Measurements from ENCODE around the gene BORCS8.
A peak's percentile ranks its signal among the peaks of the same experiment; 100 is the strongest.
"Not testable (repeated sequence)": the region's sequence is repeated elsewhere in the genome, so short reads cannot be mapped to it uniquely, and the experiment has no call there.

Gene BORCS8

GRCh38 chr19:19147344-19147743 is 44.6 kb downstream of the BORCS8 start:
- no peak for DNase-seq

GRCh38 chr19:19146865-19147264 is 45.1 kb downstream of the BORCS8 start:
- DNase-seq = no peak

GRCh38 chr19:19145684-19146608 is 46.0 kb downstream of the BORCS8 start:
- peak; percentile 21 for DNase-seq

DNA sequence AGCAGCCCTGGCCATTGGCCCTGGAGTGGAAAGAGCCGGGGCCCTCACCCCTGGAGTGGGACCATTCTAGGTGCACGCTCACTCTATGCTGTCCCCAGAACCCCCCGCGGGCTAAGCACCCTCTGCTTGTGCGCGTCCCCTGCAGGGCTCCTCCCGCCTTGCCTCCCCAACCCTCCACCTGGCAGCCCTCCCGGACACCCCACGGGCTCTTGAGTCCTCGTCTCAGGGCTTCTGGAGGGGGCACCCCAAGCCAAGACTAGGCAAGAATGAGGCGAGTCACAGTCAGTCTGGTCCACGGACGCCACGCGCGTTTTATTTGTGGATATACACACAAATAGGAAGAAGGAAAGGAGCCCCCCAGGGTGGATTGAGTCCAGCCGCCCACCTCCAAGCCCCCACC is 46.7 kb downstream of the BORCS8 start:
- DNase-seq = no peak

- no peak for DNase-seq
Measured at GRCh38 chr19:19142347-19142746, 49.6 kb downstream of the BORCS8 start.

DNA sequence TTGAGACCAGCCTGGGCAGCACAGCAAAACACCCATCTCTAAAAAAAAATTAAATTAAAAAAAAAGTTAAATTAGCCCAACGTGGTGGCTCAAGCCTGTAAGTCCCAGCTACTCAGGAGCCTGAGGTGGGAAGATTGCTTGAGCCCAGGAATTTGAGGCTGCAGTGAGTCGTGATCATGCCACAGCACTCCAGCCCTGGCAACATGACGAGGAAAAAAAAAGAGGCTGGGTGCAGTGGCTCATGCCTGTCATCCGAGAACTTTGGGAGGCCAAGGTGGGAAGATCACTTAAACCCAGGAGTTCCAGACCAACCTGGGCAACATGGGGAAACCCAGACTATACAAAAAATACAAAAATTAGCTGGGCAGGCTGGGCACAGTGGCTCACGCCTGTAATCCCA is 51.5 kb downstream of the BORCS8 start:
- DNase-seq = no peak

GRCh38 chr19:19139876-19140229 is 52.1 kb downstream of the BORCS8 start:
- DNase-seq = no peak

GRCh38 chr19:19138109-19138981 is 53.6 kb downstream of the BORCS8 start, which contains the start of gene TMEM161A:
Gene TMEM161A (minus strand): TSS chr19:19138478. CDS start chr19:19138428, 50 bp downstream.
- peak; percentile 52 for DNase-seq

DNA sequence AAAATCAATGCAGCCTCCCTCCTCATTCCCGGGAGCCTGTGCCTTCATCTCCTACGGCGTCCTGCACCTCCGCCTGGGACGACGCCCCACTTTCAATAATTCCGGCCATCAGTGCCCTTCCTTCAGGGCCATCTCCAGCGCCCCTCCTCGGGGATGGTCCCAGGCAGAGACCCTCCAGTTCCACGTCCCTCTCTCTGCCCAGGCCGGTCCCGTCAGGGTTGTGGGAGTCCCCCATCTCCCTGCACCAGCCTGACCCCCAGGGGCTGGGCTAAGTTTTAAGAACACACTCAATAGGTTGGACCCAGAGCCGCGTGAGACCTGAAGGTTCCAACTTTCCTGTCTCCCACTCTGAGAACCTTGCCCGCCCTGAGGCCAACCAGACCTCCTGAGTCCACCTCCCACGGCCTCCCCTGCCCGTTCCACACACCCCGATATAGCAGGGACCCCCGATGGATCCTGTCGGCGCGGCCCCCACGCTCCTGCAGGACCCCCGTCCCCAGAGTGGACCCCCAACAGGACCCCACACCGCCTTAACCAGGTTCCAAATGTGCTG is 54.3 kb downstream of the BORCS8 start:
- no peak for DNase-seq

DNA sequence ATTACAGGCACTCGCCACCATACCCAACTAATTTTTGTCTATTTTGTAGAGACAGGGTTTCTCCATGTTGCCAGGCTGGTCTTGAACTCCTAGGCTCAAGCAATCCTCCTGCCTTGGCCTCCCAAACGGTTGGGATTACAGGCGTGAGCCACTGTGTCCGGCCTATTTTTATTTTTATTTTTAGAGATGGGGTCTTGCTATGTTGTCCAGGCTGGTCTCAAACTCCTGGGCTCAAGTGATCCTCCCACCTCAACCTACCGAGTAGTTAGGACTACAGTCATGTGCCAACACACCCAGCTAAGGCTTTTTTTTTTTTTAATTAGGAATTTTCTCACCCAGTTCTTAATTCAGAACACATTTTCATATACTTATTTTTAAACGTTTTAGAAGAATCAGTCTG is 56.2 kb downstream of the BORCS8 start:
- not testable (repeated sequence) for DNase-seq

DNA sequence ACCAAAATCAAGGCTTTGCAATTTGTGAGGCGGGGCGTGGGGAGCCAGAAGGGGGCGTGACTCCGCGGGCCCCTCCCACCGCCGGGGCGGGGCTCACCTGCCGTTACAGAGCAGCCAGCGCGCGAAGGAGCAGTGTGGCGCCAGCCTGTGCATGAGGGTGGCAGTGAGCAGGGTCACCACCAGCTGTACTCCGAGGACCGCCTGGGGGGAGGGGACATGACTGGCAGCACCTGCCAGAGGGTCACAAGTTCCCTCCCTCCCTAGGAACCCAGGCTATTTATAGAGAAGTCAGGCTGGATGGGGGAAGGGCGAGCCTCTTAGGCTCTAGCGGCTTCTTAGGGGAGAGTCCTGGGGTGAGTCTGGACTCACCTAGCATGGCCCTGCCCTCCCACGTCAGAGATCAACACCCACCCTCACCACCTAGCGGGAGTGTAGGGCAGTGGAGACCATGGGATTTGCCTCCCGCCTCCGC is 57.2 kb downstream of the BORCS8 start:
- DNase-seq = no peak

DNA sequence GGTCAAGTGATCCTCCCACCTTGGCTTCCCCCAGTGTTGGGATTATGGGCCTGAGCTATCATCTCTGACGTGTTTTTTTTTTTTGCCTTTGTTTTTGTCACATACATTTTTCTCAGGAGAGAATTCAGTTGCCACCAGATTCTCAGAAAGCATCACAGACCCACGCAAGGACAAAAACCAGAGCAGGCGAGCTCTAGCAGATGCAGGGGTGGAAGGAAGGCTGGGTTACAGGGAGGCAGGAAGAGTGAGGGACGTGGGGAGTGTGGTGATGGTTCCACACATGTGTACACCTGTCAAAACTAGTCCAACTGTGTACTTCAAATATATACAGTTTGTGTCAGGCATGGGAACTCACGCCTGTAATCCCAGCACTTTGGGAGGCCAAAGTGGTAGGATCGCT is 58.0 kb downstream of the BORCS8 start:
- DNase-seq = no peak

- no peak for DNase-seq
Measured at GRCh38 chr19:19132912-19133311, 59.0 kb downstream of the BORCS8 start.

DNA sequence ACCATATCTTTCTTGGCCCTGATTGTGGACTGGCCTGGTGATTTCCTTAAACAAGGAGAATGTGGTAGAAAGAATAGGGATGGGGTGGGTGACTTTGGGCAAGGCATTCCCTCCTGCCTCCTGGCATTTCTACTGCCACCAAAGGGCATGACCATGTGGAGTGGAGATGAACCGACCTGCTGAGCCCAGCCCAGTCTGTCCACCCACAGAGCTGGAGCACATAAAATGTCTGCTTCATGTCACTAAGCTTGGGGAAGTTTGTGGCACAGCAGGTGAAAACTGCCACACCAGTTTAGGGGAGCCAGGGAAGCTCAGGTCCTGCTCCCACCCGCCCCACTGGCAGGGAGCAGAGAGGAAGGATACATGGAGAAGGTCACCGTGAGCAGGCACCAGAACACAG is 60.0 kb downstream of the BORCS8 start:
- DNase-seq = no peak
